ENCODE results near the gene FAM81A. TPM values are rescaled to one million over a fixed set of nuclear protein-coding genes. Genes with fewer than 3 reads are reported as not detected.

FAM81A gene
- total RNA-seq, 2 experiments from 2014 or later: not detected

GRCh38 chr15:59549301-59550185, 111.6 kb downstream of the FAM81A start:
- ATAC-seq (ENCODE audit: poor library complexity): no peak
- ChIA-PET CTCF (no interaction called here), POLR2A (no interaction called here)
- no peaks in the 10 kb centered on the region for H3K9me3 Mint-ChIP-seq
- no peak for TF ChIP-seq CTCF (IDR thresholded peaks at IDR 0.05)
- H3K4me1 Mint-ChIP-seq (ENCODE audit: low read depth): no peaks in the 10 kb centered on the region
- no peaks in the 10 kb centered on the region for H3K36me3 Mint-ChIP-seq (ENCODE audit: low read depth)
- intact Hi-C loops (cut with DNase I, micrococcal nuclease): no loop called here
- Histone ChIP-seq H3K36me3 (ENCODE audit: insufficient read depth, low read length) (no peaks in the 10 kb centered on the region), H3K4me3 (ENCODE audit: low read length) (no peak overlapping the region), H3K27me3 (ENCODE audit: control insufficient read depth in 1 of 2, insufficient read depth in 2 of 2, low read length in 2 of 2) (no peaks in the 10 kb centered on the region), H3K4me1 (ENCODE audit: insufficient read depth, low read length) (no peaks in the 10 kb centered on the region), H3K27ac (ENCODE audit: low read depth in 1 of 2, low read length in 2 of 2) (no peak overlapping the region), H3K9me3 (ENCODE audit: control insufficient read depth in 1 of 2, insufficient read depth in 1 of 2, low read length in 2 of 2) (no peaks in the 10 kb centered on the region)
- no peak for DNase-seq
- peaks cover 11% of the 10 kb centered on the region for H3K27me3 Mint-ChIP-seq
- no peak overlapping the region for H3K27ac Mint-ChIP-seq
- H3K4me3 Mint-ChIP-seq: no peak overlapping the region

GRCh38 chr15:59550530-59550929, 112.5 kb downstream of the FAM81A start:
- CTCF ChIA-PET: no interaction called here
- H3K27ac ChIP-seq (ENCODE audit: low read depth in 1 of 2, low read length in 2 of 2): no peak overlapping the region
- Mint-ChIP-seq H3K9me3 (no peaks in the 10 kb centered on the region), H3K27me3 (peaks cover 11% of the 10 kb centered on the region), H3K27ac (no peak overlapping the region), H3K4me1 (ENCODE audit: low read depth) (no peaks in the 10 kb centered on the region), H3K4me3 (no peak overlapping the region), H3K36me3 (ENCODE audit: low read depth) (no peaks in the 10 kb centered on the region)
- H3K36me3 ChIP-seq (ENCODE audit: insufficient read depth, low read length): no peaks in the 10 kb centered on the region
- no peak overlapping the region for H3K4me3 ChIP-seq (ENCODE audit: low read length)
- no peak for DNase-seq
- H3K27me3 ChIP-seq (ENCODE audit: control insufficient read depth in 1 of 2, insufficient read depth in 2 of 2, low read length in 2 of 2): no peaks in the 10 kb centered on the region
- ATAC-seq (ENCODE audit: poor library complexity): no peak
- POLR2A ChIA-PET: no interaction called here
- intact Hi-C loops (cut with DNase I, micrococcal nuclease): no loop called here
- TF ChIP-seq CTCF (IDR thresholded peaks at IDR 0.05): no peak
- no peaks in the 10 kb centered on the region for H3K4me1 ChIP-seq (ENCODE audit: insufficient read depth, low read length)
- no peaks in the 10 kb centered on the region for H3K9me3 ChIP-seq (ENCODE audit: control insufficient read depth in 1 of 2, insufficient read depth in 1 of 2, low read length in 2 of 2)

DNA sequence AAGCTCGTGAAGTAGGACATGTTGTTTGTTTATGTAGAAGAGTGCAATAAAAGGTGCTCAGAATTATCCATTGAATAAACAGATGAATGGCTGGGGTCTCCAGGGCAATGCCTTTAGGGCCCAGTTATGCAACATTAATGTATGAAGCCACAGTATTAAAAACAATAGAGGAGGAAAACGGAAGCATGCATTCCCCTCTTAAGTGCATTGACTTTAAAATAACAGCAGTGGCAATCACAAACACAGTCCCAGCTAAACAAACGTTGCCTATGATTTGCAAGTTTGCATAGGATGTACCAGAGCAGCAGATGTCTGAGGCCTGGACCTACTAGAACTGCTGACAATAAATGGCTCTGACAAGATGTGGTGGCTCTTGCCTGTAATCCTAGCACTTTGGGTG, 113.0 kb downstream of the FAM81A start:
- CTCF ChIA-PET: no interaction called here
- TF ChIP-seq CTCF (IDR thresholded peaks at IDR 0.05): no peak
- no peak for ATAC-seq (ENCODE audit: poor library complexity)

More for the DNA sequence above, 113.0 kb downstream of the FAM81A start:
- POLR2A ChIA-PET: no interaction called here
- intact Hi-C loops (cut with DNase I, micrococcal nuclease): no loop called here
- Histone ChIP-seq H3K27me3 (ENCODE audit: control insufficient read depth in 1 of 2, insufficient read depth in 2 of 2, low read length in 2 of 2) (no peaks in the 10 kb centered on the region), H3K36me3 (ENCODE audit: insufficient read depth, low read length) (no peaks in the 10 kb centered on the region), H3K9me3 (ENCODE audit: control insufficient read depth in 1 of 2, insufficient read depth in 1 of 2, low read length in 2 of 2) (no peaks in the 10 kb centered on the region), H3K4me1 (ENCODE audit: insufficient read depth, low read length) (no peaks in the 10 kb centered on the region), H3K27ac (ENCODE audit: low read depth in 1 of 2, low read length in 2 of 2) (no peak overlapping the region), H3K4me3 (ENCODE audit: low read length) (no peak overlapping the region)
- H3K27me3 Mint-ChIP-seq: peaks cover 11% of the 10 kb centered on the region
- H3K9me3 Mint-ChIP-seq: no peaks in the 10 kb centered on the region
- no peak overlapping the region for H3K27ac Mint-ChIP-seq
- no peaks in the 10 kb centered on the region for H3K4me1 Mint-ChIP-seq (ENCODE audit: low read depth)
- no peaks in the 10 kb centered on the region for H3K36me3 Mint-ChIP-seq (ENCODE audit: low read depth)
- no peak for DNase-seq
- H3K4me3 Mint-ChIP-seq: no peak overlapping the region

All from CD4-positive, alpha-beta T cell (primary cell).